ENCODE measurements around the gene GDF10. TPM values are rescaled to one million over a fixed set of nuclear protein-coding genes. Genes with fewer than 3 reads are reported as not detected.

Gene GDF10
- total RNA-seq, 1 donor from 2014 or later, result not detected

GRCh38 chr10:47288236-47288635, 11.8 kb upstream of the GDF10 start:
- no peaks in the 10 kb centered on the region for H3K9me3 Mint-ChIP-seq
- ATAC-seq (ENCODE audit: low read depth) (no peak), DNase-seq (no peak)
- H3K27ac Mint-ChIP-seq, result no peak overlapping the region
- no peak overlapping the region for H3K4me3 Mint-ChIP-seq
- intact Hi-C loops (cut with micrococcal nuclease), result no loop called here
- peaks cover 2% of the 10 kb centered on the region for H3K27me3 Mint-ChIP-seq
- CTCF ChIA-PET, result no interaction called here
- peaks cover 13% of the 10 kb centered on the region for H3K4me1 Mint-ChIP-seq
- no peak for TF ChIP-seq CTCF (IDR thresholded peaks at IDR 0.05)
- POLR2A ChIA-PET, result no interaction called here
- H3K36me3 Mint-ChIP-seq (ENCODE audit: low read depth), result no peaks in the 10 kb centered on the region

- intact Hi-C loops (cut with micrococcal nuclease), result no loop called here
- Mint-ChIP-seq H3K27ac (no peak overlapping the region), H3K36me3 (ENCODE audit: low read depth) (no peaks in the 10 kb centered on the region), H3K9me3 (no peaks in the 10 kb centered on the region), H3K4me3 (no peak overlapping the region), H3K4me1 (peaks cover 13% of the 10 kb centered on the region), H3K27me3 (peaks cover 2% of the 10 kb centered on the region)
- POLR2A ChIA-PET, result no interaction called here
- CTCF ChIA-PET, result no interaction called here
- DNase-seq (no peak), ATAC-seq (ENCODE audit: low read depth) (no peak)
- no peak for TF ChIP-seq CTCF (IDR thresholded peaks at IDR 0.05)
Measured at GRCh38 chr10:47288916-47289495, 11.0 kb upstream of the GDF10 start.

GRCh38 chr10:47289921-47290320, 10.1 kb upstream of the GDF10 start:
- H3K27ac Mint-ChIP-seq, result no peak overlapping the region
- ChIA-PET CTCF (no interaction called here), POLR2A (no interaction called here)
- DNase-seq (no peak), ATAC-seq (ENCODE audit: low read depth) (no peak)
- no peak for TF ChIP-seq CTCF (IDR thresholded peaks at IDR 0.05)
- H3K4me3 Mint-ChIP-seq, result no peak overlapping the region
- H3K4me1 Mint-ChIP-seq, result peaks cover 13% of the 10 kb centered on the region
- peaks cover 2% of the 10 kb centered on the region for H3K27me3 Mint-ChIP-seq
- no peaks in the 10 kb centered on the region for H3K36me3 Mint-ChIP-seq (ENCODE audit: low read depth)
- H3K9me3 Mint-ChIP-seq, result no peaks in the 10 kb centered on the region
- intact Hi-C loops (cut with micrococcal nuclease), result no loop called here

GRCh38 chr10:47290338-47290737, 9.7 kb upstream of the GDF10 start:
- ATAC-seq (ENCODE audit: low read depth), result no peak
- CTCF ChIA-PET, result no interaction called here
- no peak for DNase-seq
- intact Hi-C loops (cut with micrococcal nuclease), result no loop called here
- Mint-ChIP-seq H3K36me3 (ENCODE audit: low read depth) (no peaks in the 10 kb centered on the region), H3K9me3 (no peaks in the 10 kb centered on the region), H3K4me1 (peaks cover 13% of the 10 kb centered on the region), H3K4me3 (no peak overlapping the region), H3K27ac (no peak overlapping the region), H3K27me3 (peaks cover 6% of the 10 kb centered on the region)
- POLR2A ChIA-PET, result no interaction called here
- TF ChIP-seq CTCF (IDR thresholded peaks at IDR 0.05), result no peak

- intact Hi-C loops (cut with micrococcal nuclease), result no loop called here
- ChIA-PET CTCF (no interaction called here), POLR2A (no interaction called here)
- no peak overlapping the region for H3K27ac Mint-ChIP-seq
- H3K9me3 Mint-ChIP-seq, result no peaks in the 10 kb centered on the region
- DNase-seq, result no peak
- no peak overlapping the region for H3K4me3 Mint-ChIP-seq
- H3K4me1 Mint-ChIP-seq, result peaks cover 1% of the 10 kb centered on the region
- no peak for ATAC-seq (ENCODE audit: low read depth)
- no peak for TF ChIP-seq CTCF (IDR thresholded peaks at IDR 0.05)
- H3K27me3 Mint-ChIP-seq, result peaks cover 9% of the 10 kb centered on the region
- no peaks in the 10 kb centered on the region for H3K36me3 Mint-ChIP-seq (ENCODE audit: low read depth)
Measured at GRCh38 chr10:47291682-47292081, 8.3 kb upstream of the GDF10 start.

Measured in activated B cell treated with CpG ODN at 0.5 μM for 24 hours (primary cell).